GM12878 (cell line): ENCODE results near the gene DCLRE1B. TPM values are rescaled to one million over a fixed set of nuclear protein-coding genes. Genes with fewer than 3 reads are reported as not detected.

Experiments used
- ATAC-seq: fragments of 200-7000 bp; cut with Tn5 transposase; 3 replicates; pipeline ENCODE4 v1.9.1; 2020; ENCODE audit warnings: mild to moderate bottlenecking, moderate library complexity
- BruUV-seq: library from RNA; stranded (reverse); fragments of 400-500 nt; replicated peaks from 2 replicates; lab custom pipeline; 2021; lab: Mats Ljungman, UMichigan
- CTCF ChIA-PET: fragments of 300-600 bp; sonication (Branson Sonifier 250); formaldehyde crosslinking; extraction: SDS; loops from one replicate; lab custom pipeline; 2021; ENCODE audit warnings: inconsistent platforms; lab: Yijun Ruan, JAX
- POLR2A ChIA-PET: fragments of 350-600 bp; formaldehyde crosslinking; extraction: SDS; loops from one replicate; lab custom pipeline; 2021; ENCODE audit warnings: inconsistent platforms; lab: Charles Lee
- RAD21 ChIA-PET: fragments of 300-600 bp; sonication (Branson Sonifier 250); formaldehyde crosslinking; loops from one replicate; lab custom pipeline; 2023; ENCODE audit warnings: antibody characterized with exemption; ENCODE audit not compliant: unreplicated experiment; lab: Charles Lee
- SMC1A ChIA-PET: fragments of 300-600 bp; sonication (Branson Sonifier 250); formaldehyde crosslinking; loops from one replicate; lab custom pipeline; 2023; ENCODE audit not compliant: unreplicated experiment, uncharacterized antibody; lab: Charles Lee
- DNase-seq: peaks from one replicate; pipeline ENCODE4 v3.0.0-alpha.2; 2011; ENCODE audit warnings: low read depth, low spot score
- FAIRE-seq: peaks from 3 replicates; lab custom pipeline; 2011; peaks lifted over from hg19 to GRCh38; lab: Jason Lieb, UNC
- H2AFZ ChIP-seq: 2 replicates; pipeline ENCODE4 v1.6.0; 2011; ENCODE audit warnings: low read depth, low read length, control low read depth; ENCODE audit not compliant: control insufficient read depth
- H3K27ac ChIP-seq: 2 replicates; pipeline ENCODE4 v1.5.1; 2011; ENCODE audit warnings: control low read depth; ENCODE audit not compliant: control insufficient read depth, insufficient read depth
- H3K27me3 ChIP-seq, 2 experiments: replicated peaks in 1 of 2; 2 replicates each; pipeline versions ENCODE4 v1.6.0 to v1.6.1; 2011; ENCODE audit warnings: low read length in 1 of 2; ENCODE audit not compliant: control insufficient read depth in 2 of 2, insufficient read depth in 2 of 2
- H3K36me3 ChIP-seq, 2 experiments: 2 replicates each; pipeline ENCODE4 v1.5.1; 2011; ENCODE audit warnings: low read length in 1 of 2; ENCODE audit not compliant: control insufficient read depth in 2 of 2, insufficient read depth in 2 of 2
- H3K4me1 ChIP-seq: 2 replicates; pipeline ENCODE4 v1.6.1; 2011; ENCODE audit warnings: mild to moderate bottlenecking, low read length, moderate library complexity, mixed read lengths; ENCODE audit not compliant: control insufficient read depth, insufficient read depth
- H3K4me2 ChIP-seq: 2 replicates; pipeline ENCODE4 v1.6.0; 2011; ENCODE audit warnings: control low read depth; ENCODE audit not compliant: control insufficient read depth, insufficient read depth
- H3K4me3 ChIP-seq: fragments of 200-600 bp; sonication (generic); 2 replicates; pipeline ENCODE4 v1.5.1; 2016
- H3K79me2 ChIP-seq: 2 replicates; pipeline ENCODE4 v1.6.0; 2011; ENCODE audit warnings: low read length; ENCODE audit not compliant: control insufficient read depth, insufficient read depth
- H3K9ac ChIP-seq: 2 replicates; pipeline ENCODE4 v1.8.0; 2011; ENCODE audit warnings: low read length, control low read depth, mixed read lengths; ENCODE audit not compliant: control insufficient read depth, insufficient read depth
- H3K9me3 ChIP-seq: replicated peaks from 3 replicates; pipeline ENCODE4 v1.5.1; 2011; ENCODE audit warnings: mild to moderate bottlenecking, low read length; ENCODE audit not compliant: control insufficient read depth, insufficient read depth
- H4K20me1 ChIP-seq: 2 replicates; pipeline ENCODE4 v1.6.0; 2011; ENCODE audit not compliant: control insufficient read depth, insufficient read depth
- BCL11A ChIP-seq: IDR thresholded peaks from 2 replicates; pipeline ENCODE4 v1.6.1; 2011; ENCODE audit warnings: low read depth, low read length
- EZH2 ChIP-seq: IDR thresholded peaks from 2 replicates; pipeline ENCODE4 v1.6.1; 2012; ENCODE audit warnings: low read depth, mild to moderate bottlenecking, control low read depth, inconsistent platforms, low read length, borderline replicate concordance; ENCODE audit not compliant: control insufficient read depth
- MTA2 ChIP-seq: fragments of 450-650 bp; IDR thresholded peaks from 2 replicates; pipeline ENCODE4 v1.6.1; 2016; ENCODE audit warnings: low read depth, mild to moderate bottlenecking, moderate library complexity
- POLR2AphosphoS2 ChIP-seq: IDR thresholded peaks from 2 replicates; pipeline ENCODE4 v1.6.1; 2011; ENCODE audit warnings: low read depth, mild to moderate bottlenecking, low read length, improper control_type of control experiment, moderate library complexity
- SIN3A ChIP-seq: IDR thresholded peaks from 2 replicates; pipeline ENCODE4 v1.6.1; 2012; ENCODE audit warnings: low read depth, low read length, improper control_type of control experiment
- SREBF1 ChIP-seq: IDR thresholded peaks from 2 replicates; pipeline ENCODE4 v1.6.1; 2012; ENCODE audit warnings: mild to moderate bottlenecking, low read length
- SREBF2 ChIP-seq: IDR thresholded peaks from 2 replicates; pipeline ENCODE4 v1.6.1; 2012; ENCODE audit warnings: mild to moderate bottlenecking, low read length
- TARDBP ChIP-seq: IDR thresholded peaks from 2 replicates; pipeline ENCODE4 v1.6.1; 2016; ENCODE audit warnings: borderline replicate concordance
- ZBTB40 ChIP-seq: fragments of 450-650 bp; IDR thresholded peaks from 2 replicates; pipeline ENCODE4 v1.6.1; 2016; ENCODE audit warnings: mild to moderate bottlenecking, moderate library complexity, borderline replicate concordance
- ZNF274 ChIP-seq: IDR thresholded peaks from one replicate; pipeline ENCODE4 v1.8.0; 2011; ENCODE audit not compliant: insufficient read length, insufficient read depth
- WGBS: methylation state at CpG from one replicate; pipeline ENCODE4 v1.1.6; 2016; ENCODE audit warnings: low lambda C conversion rate; ENCODE audit not compliant: insufficient replicate concordance, insufficient coverage; ENCODE audit errors: missing lambda C conversion rate; 5-methylcytosine and 5-hydroxymethylcytosine counted together
- in situ Hi-C: fragments of 300-500 bp; cut with MboI; formaldehyde crosslinking; loops from 9 replicates; pipeline ENCODE4 v1.14.3; 2018; ENCODE audit warnings: mixed read lengths
- intact Hi-C: fragments of 100-400 bp; cut with micrococcal nuclease; formaldehyde crosslinking; loops from one replicate; pipeline ENCODE4 v1.14.2; 2022; ENCODE audit not compliant: unreplicated experiment
- polyA plus RNA-seq, 11 experiments: library from polyadenylated mRNA; depleted of rRNA in 4 of 11; unstranded in 6 of 11; stranded (reverse) in 5 of 11; fragments of >200 nt; fragmentation: Nextera tagmentation in 4 of 11; fragmentation: Illumina TruSeq in 1 of 11; extraction: Ambion mirVana in 4 of 11; extraction: Trizol in 1 of 11; gene quantifications; 1 replicate in 1 of 11; 2 replicates in 10 of 11; pipeline versions ENCODE4 v1.2.1 to v1.2.3, GENCODE V29; 2011 to 2016; ENCODE audit warnings: inconsistent platforms in 2 of 11, missing spikeins in 2 of 11, low read depth in 1 of 11
- total RNA-seq, 4 experiments: library from RNA; depleted of rRNA in 3 of 4; stranded (reverse); fragments of >200 nt in 3 of 4; fragmentation: Illumina TruSeq in 1 of 4; extraction: Trizol in 1 of 4; gene quantifications; 2 replicates each; pipeline versions ENCODE4 v1.2.1 to v1.2.3, GENCODE V29; 2013 to 2021
- TF ChIP-seq, protein P1 (sequence below): fragments of 450-650 bp; IDR thresholded peaks from 2 replicates; pipeline ENCODE4 v1.6.1; 2017; ENCODE audit warnings: antibody characterized with exemption, mild to moderate bottlenecking, moderate library complexity

The DCLRE1B gene
- total and polyA plus RNA-seq, 10 of the 15 experiments (the other 5 are each of a cell fraction or from before 2014, with no cell fraction given): 5.4 to 18.3 (median 13.4) TPM

DNA sequence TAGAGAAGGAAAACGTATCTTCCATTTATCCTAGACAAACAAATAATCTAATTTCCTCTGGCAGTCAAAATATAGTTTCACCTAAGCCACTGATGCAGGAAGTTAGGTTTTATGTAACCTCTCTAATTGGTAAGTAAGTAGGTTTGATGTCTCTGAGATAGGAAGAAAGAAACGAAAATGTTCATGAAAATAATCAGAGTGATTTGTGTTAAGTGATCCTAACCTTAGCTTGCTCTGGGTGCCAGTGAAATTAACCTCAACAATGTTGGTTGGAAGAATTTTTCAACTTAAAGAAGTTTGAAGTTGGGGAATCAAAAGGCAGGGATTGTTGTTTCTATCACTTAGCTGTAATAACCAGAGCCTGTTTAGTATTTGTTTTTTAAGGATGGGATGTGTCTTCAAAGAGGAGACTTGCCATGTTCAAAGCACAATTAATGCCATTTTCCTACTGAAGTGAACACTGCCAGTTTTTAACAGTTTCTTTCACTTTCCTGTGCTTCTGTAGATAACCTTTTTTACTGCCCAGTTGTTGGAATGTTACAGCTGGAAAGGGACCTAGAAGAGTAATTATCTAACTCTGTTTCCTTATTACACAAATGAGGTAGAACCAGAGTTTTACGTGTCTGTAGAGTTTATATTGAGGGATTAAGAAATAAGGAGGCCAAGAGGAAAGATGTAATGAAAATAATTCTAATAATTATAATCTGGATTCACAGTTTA is 42.4 kb downstream of the DCLRE1B start:
- H3K4me2 ChIP-seq: peak overlapping the region; percentile 74; the same call in 1 of the 2 replicates
- no peak for FAIRE-seq
- peaks cover 52% of the 10 kb centered on the region for H3K79me2 ChIP-seq
- in situ Hi-C loops (no loop called here), intact Hi-C loops (no loop called here)
- H3K36me3 ChIP-seq: peaks cover 0 to 3% of the 10 kb centered on the region in 2 experiments; a peak in 2 of 4 replicates
- H4K20me1 ChIP-seq: no peaks in the 10 kb centered on the region; the same call in 1 of the 2 replicates
- ChIA-PET RAD21 (interaction anchor here (0.9 to 3.3 kb wide), 6 partner anchors 16 to 112 kb away, joined by 3 to 27 read pairs (median 6); partner anchors contain the start of gene HIPK1), CTCF (interaction anchor here (0.6 to 2.4 kb wide), 10 partner anchors 9 to 335 kb away, joined by 3 to 19 read pairs (median 4); partner anchors contain the start of gene AP4B1), SMC1A (interaction anchor here (0.7 to 6.4 kb wide), 20 partner anchors 10 to 335 kb away, joined by 3 to 99 read pairs (median 5); partner anchors contain the start of genes AP4B1, DCLRE1B, HIPK1 and RSBN1), POLR2A (interaction anchor here (1.1 to 4.6 kb wide), 4 partner anchors 13 to 71 kb away, joined by 3 to 34 read pairs (median 8); partner anchors contain the start of genes AP4B1 and HIPK1)
- no peak for DNase-seq
- H3K4me1 ChIP-seq: peaks cover 24% of the 10 kb centered on the region
- H3K4me3 ChIP-seq: peak overlapping the region; percentile 1; the same call in 1 of the 2 replicates
- H3K27ac ChIP-seq: peak overlapping the region; percentile 50
- peak overlapping the region; percentile 39; the same call in 1 of the 2 replicates for H2AFZ ChIP-seq
- peak; percentile 52 for ATAC-seq
- H3K27me3 ChIP-seq: no peaks in the 10 kb centered on the region
- BruUV-seq: TSS peak; percentile 22
- WGBS: 3% methylated on average over 3 of the region's 3 CpGs
- H3K9ac ChIP-seq: no peak overlapping the region; the same call in 1 of the 2 replicates
- H3K9me3 ChIP-seq: peaks cover 7% of the 10 kb centered on the region
- TF ChIP-seq EZH2: no peak
- TF ChIP-seq SREBF2: no peak
- TF ChIP-seq, protein P1, sequence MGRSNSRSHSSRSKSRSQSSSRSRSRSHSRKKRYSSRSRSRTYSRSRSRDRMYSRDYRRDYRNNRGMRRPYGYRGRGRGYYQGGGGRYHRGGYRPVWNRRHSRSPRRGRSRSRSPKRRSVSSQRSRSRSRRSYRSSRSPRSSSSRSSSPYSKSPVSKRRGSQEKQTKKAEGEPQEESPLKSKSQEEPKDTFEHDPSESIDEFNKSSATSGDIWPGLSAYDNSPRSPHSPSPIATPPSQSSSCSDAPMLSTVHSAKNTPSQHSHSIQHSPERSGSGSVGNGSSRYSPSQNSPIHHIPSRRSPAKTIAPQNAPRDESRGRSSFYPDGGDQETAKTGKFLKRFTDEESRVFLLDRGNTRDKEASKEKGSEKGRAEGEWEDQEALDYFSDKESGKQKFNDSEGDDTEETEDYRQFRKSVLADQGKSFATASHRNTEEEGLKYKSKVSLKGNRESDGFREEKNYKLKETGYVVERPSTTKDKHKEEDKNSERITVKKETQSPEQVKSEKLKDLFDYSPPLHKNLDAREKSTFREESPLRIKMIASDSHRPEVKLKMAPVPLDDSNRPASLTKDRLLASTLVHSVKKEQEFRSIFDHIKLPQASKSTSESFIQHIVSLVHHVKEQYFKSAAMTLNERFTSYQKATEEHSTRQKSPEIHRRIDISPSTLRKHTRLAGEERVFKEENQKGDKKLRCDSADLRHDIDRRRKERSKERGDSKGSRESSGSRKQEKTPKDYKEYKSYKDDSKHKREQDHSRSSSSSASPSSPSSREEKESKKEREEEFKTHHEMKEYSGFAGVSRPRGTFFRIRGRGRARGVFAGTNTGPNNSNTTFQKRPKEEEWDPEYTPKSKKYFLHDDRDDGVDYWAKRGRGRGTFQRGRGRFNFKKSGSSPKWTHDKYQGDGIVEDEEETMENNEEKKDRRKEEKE: no peak
- no peak for TF ChIP-seq SIN3A
- no peak for TF ChIP-seq POLR2AphosphoS2
- TF ChIP-seq BCL11A: no peak
- no peak for TF ChIP-seq SREBF1
- TF ChIP-seq ZBTB40: no peak
- TF ChIP-seq MTA2: no peak
- no peak for TF ChIP-seq TARDBP
- TF ChIP-seq ZNF274: no peak
